Suprapubic skin (tissue), 3 donors: ENCODE measurements around the gene LRRC70.

ENCODE experiments used
- POLR2AphosphoS5 ChIP-seq, 3 donors: sonication (generic); formaldehyde crosslinking; IDR thresholded peaks; one replicate each; pipeline ENCODE4 v1.6.1; 2017; ENCODE audit warnings: antibody characterized with exemption in 3 of 3
- TF ChIP-seq, protein P1 (sequence below), 2 donors: fragments of 200-600 bp in 1 of 2; fragments of 450-650 bp in 1 of 2; sonication (generic) in 1 of 2; IDR thresholded peaks; one replicate each; pipeline ENCODE4 v1.5.1; 2016 to 2019; ENCODE audit warnings: antibody characterized with exemption in 2 of 2, mild to moderate bottlenecking in 1 of 2, moderate library complexity in 1 of 2

DNA sequence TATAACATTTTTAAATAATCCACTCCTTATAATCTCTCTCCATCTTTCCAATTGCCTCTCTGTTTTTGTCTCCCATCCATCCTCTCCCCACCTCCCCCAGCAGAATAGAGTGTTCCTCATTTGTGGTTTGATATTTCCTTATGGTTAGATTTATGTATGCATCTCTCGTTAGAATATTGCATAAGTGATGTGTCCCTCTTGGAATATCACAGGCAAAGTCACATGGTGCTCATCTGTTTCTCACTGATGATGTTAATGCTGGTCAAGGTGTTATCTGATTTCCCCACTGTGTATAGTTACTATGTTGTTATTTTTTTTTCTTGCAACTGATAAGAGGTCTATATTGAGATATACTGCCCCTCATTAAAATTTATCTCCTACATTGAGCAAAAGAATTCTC, 3.1 kb upstream of the LRRC70 start:
- TF ChIP-seq, protein P1, sequence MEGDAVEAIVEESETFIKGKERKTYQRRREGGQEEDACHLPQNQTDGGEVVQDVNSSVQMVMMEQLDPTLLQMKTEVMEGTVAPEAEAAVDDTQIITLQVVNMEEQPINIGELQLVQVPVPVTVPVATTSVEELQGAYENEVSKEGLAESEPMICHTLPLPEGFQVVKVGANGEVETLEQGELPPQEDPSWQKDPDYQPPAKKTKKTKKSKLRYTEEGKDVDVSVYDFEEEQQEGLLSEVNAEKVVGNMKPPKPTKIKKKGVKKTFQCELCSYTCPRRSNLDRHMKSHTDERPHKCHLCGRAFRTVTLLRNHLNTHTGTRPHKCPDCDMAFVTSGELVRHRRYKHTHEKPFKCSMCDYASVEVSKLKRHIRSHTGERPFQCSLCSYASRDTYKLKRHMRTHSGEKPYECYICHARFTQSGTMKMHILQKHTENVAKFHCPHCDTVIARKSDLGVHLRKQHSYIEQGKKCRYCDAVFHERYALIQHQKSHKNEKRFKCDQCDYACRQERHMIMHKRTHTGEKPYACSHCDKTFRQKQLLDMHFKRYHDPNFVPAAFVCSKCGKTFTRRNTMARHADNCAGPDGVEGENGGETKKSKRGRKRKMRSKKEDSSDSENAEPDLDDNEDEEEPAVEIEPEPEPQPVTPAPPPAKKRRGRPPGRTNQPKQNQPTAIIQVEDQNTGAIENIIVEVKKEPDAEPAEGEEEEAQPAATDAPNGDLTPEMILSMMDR (IDR thresholded peaks at IDR 0.05): no peak
- TF ChIP-seq POLR2AphosphoS5 (IDR thresholded peaks at IDR 0.05): no peak
